Mesendoderm (in vitro differentiated cells): ENCODE data around the gene PATE2.

ENCODE experiments used
- DNase-seq: peaks from one replicate; pipeline ENCODE4 v3.0.0; 2013
- H2AK5ac ChIP-seq: 2 replicates; pipeline ENCODE4 v1.6.1; 2013; ENCODE audit warnings: low read length, inconsistent platforms
- H2BK120ac ChIP-seq: 2 replicates; pipeline ENCODE4 v1.6.1; 2013; ENCODE audit warnings: low read depth, mild to moderate bottlenecking, low read length, moderate library complexity, mixed read lengths
- H2BK15ac ChIP-seq: replicated peaks from 2 replicates; pipeline ENCODE4 v1.6.1; 2013; ENCODE audit warnings: low read depth, mild to moderate bottlenecking, moderate library complexity
- H2BK5ac ChIP-seq: 2 replicates; pipeline ENCODE4 v1.6.1; 2013; ENCODE audit warnings: low read length, inconsistent platforms
- H3K18ac ChIP-seq: 2 replicates; pipeline ENCODE4 v1.6.1; 2013; ENCODE audit warnings: mild to moderate bottlenecking, low read length, mixed read lengths
- H3K23ac ChIP-seq: one replicate; pipeline ENCODE4 v1.6.1; 2013; ENCODE audit warnings: low read length
- H3K27ac ChIP-seq: 2 replicates; pipeline ENCODE4 v1.5.1; 2013; ENCODE audit warnings: low read depth, mild to moderate bottlenecking, inconsistent platforms, low read length, moderate library complexity
- H3K27me3 ChIP-seq: 2 replicates; pipeline ENCODE4 v1.6.1; 2013; ENCODE audit warnings: low read length, control low read depth, mild to moderate bottlenecking, inconsistent platforms; ENCODE audit not compliant: insufficient read depth, poor library complexity
- H3K36me3 ChIP-seq: 2 replicates; pipeline ENCODE4 v1.6.1; 2013; ENCODE audit warnings: low read length, inconsistent platforms; ENCODE audit not compliant: control insufficient read depth, insufficient read depth
- H3K4ac ChIP-seq: one replicate; pipeline ENCODE4 v1.6.1; 2013; ENCODE audit warnings: low read depth, mild to moderate bottlenecking, low read length, moderate library complexity
- H3K4me1 ChIP-seq: 2 replicates; pipeline ENCODE4 v1.6.1; 2013; ENCODE audit warnings: low read depth, low read length, inconsistent platforms; ENCODE audit not compliant: control insufficient read depth
- H3K4me2 ChIP-seq: 2 replicates; pipeline ENCODE4 v1.6.1; 2013; ENCODE audit warnings: low read length
- H3K4me3 ChIP-seq: 2 replicates; pipeline ENCODE4 v1.5.1; 2013; ENCODE audit warnings: mild to moderate bottlenecking, low read length
- H3K56ac ChIP-seq: one replicate; pipeline ENCODE4 v1.6.1; 2013; ENCODE audit warnings: low read length
- H3K79me1 ChIP-seq: 2 replicates; pipeline ENCODE4 v1.6.1; 2013; ENCODE audit warnings: low read length, inconsistent platforms
- H3K79me2 ChIP-seq: 2 replicates; pipeline ENCODE4 v1.6.1; 2013; ENCODE audit warnings: mild to moderate bottlenecking, low read length; ENCODE audit not compliant: control insufficient read depth, insufficient read depth
- H3K9ac ChIP-seq: 2 replicates; pipeline ENCODE4 v1.6.1; 2013; ENCODE audit warnings: low read length, inconsistent platforms
- H4K5ac ChIP-seq: one replicate; pipeline ENCODE4 v1.6.1; 2013; ENCODE audit warnings: low read length
- H4K8ac ChIP-seq: one replicate; pipeline ENCODE4 v1.6.1; 2013; ENCODE audit warnings: low read depth, mild to moderate bottlenecking, control low read depth, low read length, moderate library complexity
- WGBS: extraction: QIAGEN DNeasy Blood & Tissue Kit; methylation state at CpG from one replicate; pipeline ENCODE4 v1.1.7; 2013; ENCODE audit warnings: low lambda C conversion rate, missing lambda C conversion rate; ENCODE audit not compliant: insufficient coverage; ENCODE audit errors: extremely low coverage; 5-methylcytosine and 5-hydroxymethylcytosine counted together

Gene PATE2

GRCh38 chr11:125745979-125746378 is 32.6 kb downstream of the PATE2 start, which contains the start of gene PATE1:
TSS of gene PATE1 (plus strand) at chr11:125746279. CDS start at chr11:125746305, 26 bp downstream.
- no peaks in the 10 kb centered on the region for H3K4me1 ChIP-seq
- no peak within 1 kb of the TSS for H3K18ac ChIP-seq
- no peak within 1 kb of the TSS for H3K4me3 ChIP-seq
- H2AK5ac ChIP-seq = no peak within 1 kb of the TSS
- no peak within 1 kb of the TSS for H3K27ac ChIP-seq
- H4K8ac ChIP-seq = no peak within 1 kb of the TSS
- H3K79me2 ChIP-seq = no peaks in the 10 kb centered on the region
- H3K79me1 ChIP-seq = no peaks in the 10 kb centered on the region
- H3K36me3 ChIP-seq = no peaks in the 10 kb centered on the region
- no peak within 1 kb of the TSS for H3K9ac ChIP-seq
- WGBS = no CpG with 5 or more reads among the region's 3 CpGs
- H2BK15ac ChIP-seq = no peak within 1 kb of the TSS
- H2BK120ac ChIP-seq = no peak within 1 kb of the TSS
- H3K27me3 ChIP-seq = no peaks in the 10 kb centered on the region
- H2BK5ac ChIP-seq = no peak within 1 kb of the TSS
- no peak within 1 kb of the TSS for H3K56ac ChIP-seq
- no peak for DNase-seq
- H4K5ac ChIP-seq = no peak within 1 kb of the TSS
- H3K4ac ChIP-seq = no peak within 1 kb of the TSS
- no peak within 1 kb of the TSS for H3K23ac ChIP-seq
- H3K4me2 ChIP-seq = no peak within 1 kb of the TSS

- H3K79me2 ChIP-seq = no peaks in the 10 kb centered on the region
- H3K23ac ChIP-seq = no peak overlapping the region
- H3K4me2 ChIP-seq = no peak overlapping the region
- no peak overlapping the region for H4K5ac ChIP-seq
- H2BK5ac ChIP-seq = no peak overlapping the region
- no peak overlapping the region for H3K27ac ChIP-seq
- no peak overlapping the region for H3K4ac ChIP-seq
- no peak overlapping the region for H3K18ac ChIP-seq
- H3K79me1 ChIP-seq = no peaks in the 10 kb centered on the region
- H3K56ac ChIP-seq = no peak overlapping the region
- no CpG with 5 or more reads among the region's 1 CpG for WGBS
- no peaks in the 10 kb centered on the region for H3K36me3 ChIP-seq
- no peak for DNase-seq
- no peak overlapping the region for H2BK15ac ChIP-seq
- H2BK120ac ChIP-seq = no peak overlapping the region
- H3K9ac ChIP-seq = no peak overlapping the region
- H2AK5ac ChIP-seq = no peak overlapping the region
- no peaks in the 10 kb centered on the region for H3K27me3 ChIP-seq
- no peak overlapping the region for H3K4me3 ChIP-seq
- no peaks in the 10 kb centered on the region for H3K4me1 ChIP-seq
- H4K8ac ChIP-seq = no peak overlapping the region
Measured at GRCh38 chr11:125743681-125744080, 34.9 kb downstream of the PATE2 start.

GRCh38 chr11:125740617-125741016 is 38.0 kb downstream of the PATE2 start:
- Histone ChIP-seq H2BK15ac (no peak overlapping the region), H3K27ac (no peak overlapping the region), H3K27me3 (no peaks in the 10 kb centered on the region), H2BK5ac (no peak overlapping the region), H3K4me3 (no peak overlapping the region), H3K4ac (no peak overlapping the region), H4K5ac (no peak overlapping the region), H3K23ac (no peak overlapping the region), H2BK120ac (no peak overlapping the region), H3K4me2 (no peak overlapping the region), H3K79me1 (no peaks in the 10 kb centered on the region), H3K18ac (no peak overlapping the region), H3K36me3 (no peaks in the 10 kb centered on the region), H3K79me2 (no peaks in the 10 kb centered on the region), H2AK5ac (no peak overlapping the region), H3K56ac (no peak overlapping the region), H3K9ac (no peak overlapping the region), H3K4me1 (no peaks in the 10 kb centered on the region), H4K8ac (no peak overlapping the region)
- DNase-seq = no peak

GRCh38 chr11:125728969-125729368 is 49.7 kb downstream of the PATE2 start:
- H3K27ac ChIP-seq = no peak overlapping the region
- H3K56ac ChIP-seq = no peak overlapping the region
- no peak overlapping the region for H4K5ac ChIP-seq
- H2AK5ac ChIP-seq = no peak overlapping the region
- no CpG with 5 or more reads among the region's 3 CpGs for WGBS
- H3K4me3 ChIP-seq = no peak overlapping the region
- H2BK5ac ChIP-seq = no peak overlapping the region
- H2BK120ac ChIP-seq = no peak overlapping the region
- no peak overlapping the region for H3K4ac ChIP-seq
- no peak overlapping the region for H3K9ac ChIP-seq
- no peak for DNase-seq
- H3K27me3 ChIP-seq = no peaks in the 10 kb centered on the region
- no peak overlapping the region for H2BK15ac ChIP-seq
- H3K36me3 ChIP-seq = no peaks in the 10 kb centered on the region
- H3K18ac ChIP-seq = no peak overlapping the region
- no peaks in the 10 kb centered on the region for H3K79me1 ChIP-seq
- H3K4me1 ChIP-seq = no peaks in the 10 kb centered on the region
- no peak overlapping the region for H3K4me2 ChIP-seq
- H3K23ac ChIP-seq = no peak overlapping the region
- H4K8ac ChIP-seq = no peak overlapping the region
- no peaks in the 10 kb centered on the region for H3K79me2 ChIP-seq
